KOPT-K1 (cell line): ENCODE measurements around the gene STK32B.
"Not testable (repeated sequence)": the region's sequence is repeated elsewhere in the genome, so short reads cannot be mapped to it uniquely, and the experiment has no call there.

Experiments used
- H3K27ac ChIP-seq: fragments of 200-600 bp; sonication (generic); 2 replicates; pipeline ENCODE4 v1.5.1; 2016; ENCODE audit warnings: antibody characterized with exemption, mild to moderate bottlenecking, low read depth, low read length; ENCODE audit not compliant: poor library complexity, severe bottlenecking
- H3K36me3 ChIP-seq: fragments of 200-600 bp; sonication (generic); 2 replicates; pipeline ENCODE4 v1.5.1; 2017; ENCODE audit warnings: antibody characterized with exemption, mild to moderate bottlenecking, low read length, moderate library complexity; ENCODE audit not compliant: insufficient read depth
- H3K9me3 ChIP-seq: fragments of 200-600 bp; sonication (generic); 2 replicates; pipeline ENCODE4 v1.5.1; 2017; ENCODE audit warnings: antibody characterized with exemption, low read length, mild to moderate bottlenecking; ENCODE audit not compliant: insufficient read depth, poor library complexity, severe bottlenecking

The STK32B gene

GRCh38 chr4:5040856-5041620, 10.2 kb upstream of the STK32B start:
- H3K9me3 ChIP-seq, result no peaks in the 10 kb centered on the region
- H3K27ac ChIP-seq, result no peak overlapping the region
- no peaks in the 10 kb centered on the region for H3K36me3 ChIP-seq

DNA sequence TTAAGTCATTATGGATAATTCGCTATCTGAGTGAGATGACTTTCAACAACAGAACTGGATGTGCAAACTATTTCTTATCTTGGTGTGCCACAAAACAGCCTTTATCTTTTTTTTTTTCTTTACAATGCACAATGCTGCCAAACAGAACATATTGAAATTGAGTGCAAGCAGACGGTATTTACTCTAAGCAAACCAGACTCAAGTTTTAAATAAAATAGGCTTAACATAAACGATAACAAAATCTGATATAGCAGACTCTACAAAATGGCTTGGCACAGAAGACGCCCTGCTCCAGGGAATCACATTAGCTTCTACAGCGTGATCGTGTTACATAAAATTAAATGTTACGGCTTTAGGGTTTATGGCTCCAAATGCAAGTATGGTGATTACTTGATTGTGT, 9.6 kb upstream of the STK32B start:
- Histone ChIP-seq H3K9me3 (no peaks in the 10 kb centered on the region), H3K27ac (no peak overlapping the region), H3K36me3 (no peaks in the 10 kb centered on the region)

DNA sequence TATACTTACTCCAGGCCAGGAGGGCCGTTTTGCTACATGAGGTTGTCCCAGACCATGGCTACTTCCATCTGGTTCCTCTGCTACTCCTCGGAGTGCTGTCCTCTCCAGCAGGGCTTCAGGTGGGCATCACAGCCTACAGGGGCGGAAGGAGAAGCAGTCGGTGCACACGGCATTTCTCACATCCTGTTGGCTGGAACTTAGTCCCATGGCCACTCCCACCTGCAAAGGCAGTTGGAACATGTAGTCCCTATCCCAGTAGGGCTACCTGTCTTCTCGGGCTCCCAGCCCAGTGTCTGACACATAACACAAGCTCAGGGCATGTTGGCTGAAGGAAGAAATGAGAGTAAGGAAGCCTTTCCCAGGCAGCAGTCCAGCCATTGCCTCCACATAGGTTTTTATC, 7.7 kb upstream of the STK32B start:
- H3K27ac ChIP-seq, result no peak overlapping the region
- no peaks in the 10 kb centered on the region for H3K9me3 ChIP-seq
- no peaks in the 10 kb centered on the region for H3K36me3 ChIP-seq

- H3K36me3 ChIP-seq, result no peaks in the 10 kb centered on the region
- H3K27ac ChIP-seq, result no peak overlapping the region
- H3K9me3 ChIP-seq, result no peaks in the 10 kb centered on the region
Observed at GRCh38 chr4:5044341-5044740, 6.9 kb upstream of the STK32B start.

GRCh38 chr4:5045097-5045496, 6.2 kb upstream of the STK32B start:
- no peaks in the 10 kb centered on the region for H3K9me3 ChIP-seq
- H3K27ac ChIP-seq, result no peak overlapping the region
- no peaks in the 10 kb centered on the region for H3K36me3 ChIP-seq

GRCh38 chr4:5048721-5049120, 2.6 kb upstream of the STK32B start:
- Histone ChIP-seq H3K27ac (no peak overlapping the region), H3K36me3 (no peaks in the 10 kb centered on the region), H3K9me3 (no peaks in the 10 kb centered on the region)

DNA sequence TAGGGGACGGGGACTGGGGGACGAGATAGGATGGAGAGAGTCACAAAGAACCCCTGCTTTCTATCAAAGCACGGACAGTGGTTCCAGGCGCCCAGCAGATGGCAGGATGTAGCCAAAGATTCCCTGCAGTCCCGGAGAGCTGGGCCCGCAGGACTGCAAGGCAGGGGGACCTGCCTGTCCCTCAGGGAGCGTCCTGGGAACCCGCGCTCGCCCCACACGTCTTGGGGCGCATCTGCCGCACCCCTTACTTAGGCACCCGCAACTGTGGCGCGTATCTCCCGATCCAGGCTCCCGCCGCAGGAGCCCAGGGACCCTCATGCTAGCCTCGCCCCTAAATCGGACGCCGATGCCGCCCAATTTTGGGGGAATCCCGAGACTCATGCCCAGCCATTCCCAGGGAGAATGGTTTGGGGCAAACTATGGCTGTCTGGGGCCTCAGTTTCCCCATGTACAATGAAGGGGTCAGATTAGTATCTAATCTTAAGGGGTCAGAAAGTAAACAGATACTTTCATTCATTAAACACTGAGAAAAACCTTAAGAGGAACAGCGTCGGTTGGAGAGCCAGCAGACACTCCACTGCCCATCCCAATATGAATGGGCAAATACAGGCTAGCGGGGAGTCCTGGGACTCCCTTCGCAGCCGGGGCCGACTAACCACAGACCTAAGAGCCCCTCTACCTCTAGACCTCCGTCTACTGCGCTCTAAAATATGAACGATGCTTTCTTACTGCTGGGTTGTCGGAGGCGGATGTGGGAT, 581 bp upstream of the STK32B start:
- Histone ChIP-seq H3K9me3 (no peaks in the 10 kb centered on the region), H3K27ac (no peak overlapping the region), H3K36me3 (no peaks in the 10 kb centered on the region)

GRCh38 chr4:5052204-5052702, 973 bp downstream of the STK32B start:
- no peaks in the 10 kb centered on the region for H3K9me3 ChIP-seq
- H3K36me3 ChIP-seq, result no peaks in the 10 kb centered on the region
- no peak overlapping the region for H3K27ac ChIP-seq

DNA sequence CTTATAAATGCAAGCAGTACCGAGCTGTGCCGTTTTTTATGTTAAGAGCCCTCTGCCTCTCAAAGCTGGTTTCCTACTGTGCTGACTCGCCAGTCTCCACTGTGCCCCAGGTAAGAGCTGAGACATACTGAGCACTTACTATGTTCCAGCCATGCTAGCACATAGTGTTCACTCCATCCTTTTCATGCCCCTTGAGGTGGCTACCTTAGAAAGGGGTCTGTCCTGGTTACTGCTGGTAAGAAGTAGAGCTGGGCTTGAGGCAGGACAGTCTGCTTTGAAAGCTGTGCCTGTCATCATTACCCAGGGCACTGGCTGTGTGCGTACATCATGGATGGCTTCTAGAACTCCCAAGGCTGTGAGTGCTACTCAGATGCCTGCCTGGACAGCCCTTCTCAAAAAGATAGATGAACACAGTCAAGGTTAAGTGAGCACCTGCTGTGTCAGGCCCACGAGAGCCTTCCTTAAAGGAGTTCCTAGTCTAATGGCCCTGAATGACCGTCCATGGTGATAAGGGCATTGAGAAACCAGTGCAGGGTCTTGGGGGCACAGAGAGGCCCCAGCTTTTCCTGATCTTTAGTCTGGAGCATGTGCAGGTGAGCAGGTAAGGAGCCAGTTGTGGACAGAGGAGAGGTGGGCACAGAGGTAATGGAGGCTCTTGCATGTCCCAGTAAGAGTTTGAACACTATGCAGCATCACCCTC, 1.6 kb downstream of the STK32B start:
- Histone ChIP-seq H3K27ac (no peak overlapping the region), H3K36me3 (no peaks in the 10 kb centered on the region), H3K9me3 (no peaks in the 10 kb centered on the region)

GRCh38 chr4:5054532-5054931, 3.3 kb downstream of the STK32B start:
- Histone ChIP-seq H3K9me3 (no peaks in the 10 kb centered on the region), H3K36me3 (no peaks in the 10 kb centered on the region), H3K27ac (no peak overlapping the region)

DNA sequence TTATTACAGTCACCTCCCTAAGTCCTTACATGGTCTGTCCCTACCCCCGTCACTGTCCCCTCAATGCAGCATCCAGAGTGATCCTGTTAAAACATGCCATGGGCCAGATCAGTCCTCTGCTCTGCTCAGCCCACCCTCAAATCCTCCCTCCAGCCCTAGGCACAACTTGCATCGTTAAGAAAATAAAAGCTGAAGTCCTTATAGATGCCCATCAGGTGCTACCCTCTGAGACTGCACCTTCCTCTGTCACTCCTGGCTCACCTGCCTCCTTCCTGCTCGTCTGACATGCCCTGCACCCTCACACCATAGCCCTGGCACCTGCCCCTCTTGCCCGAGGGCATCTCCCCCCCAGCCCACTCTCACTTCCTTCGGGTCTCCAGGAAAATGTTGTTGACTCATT, 4.1 kb downstream of the STK32B start:
- Histone ChIP-seq H3K36me3 (no peaks in the 10 kb centered on the region), H3K27ac (no peak overlapping the region), H3K9me3 (peaks cover under 1% of the 10 kb centered on the region)

- peaks cover under 1% of the 10 kb centered on the region for H3K9me3 ChIP-seq
- H3K27ac ChIP-seq, result no peak overlapping the region
- no peaks in the 10 kb centered on the region for H3K36me3 ChIP-seq
Observed at GRCh38 chr4:5066101-5066500, 14.8 kb downstream of the STK32B start.

GRCh38 chr4:5066968-5067367, 15.7 kb downstream of the STK32B start:
- H3K9me3 ChIP-seq, H3K27ac ChIP-seq, H3K36me3 ChIP-seq: not testable (repeated sequence)

DNA sequence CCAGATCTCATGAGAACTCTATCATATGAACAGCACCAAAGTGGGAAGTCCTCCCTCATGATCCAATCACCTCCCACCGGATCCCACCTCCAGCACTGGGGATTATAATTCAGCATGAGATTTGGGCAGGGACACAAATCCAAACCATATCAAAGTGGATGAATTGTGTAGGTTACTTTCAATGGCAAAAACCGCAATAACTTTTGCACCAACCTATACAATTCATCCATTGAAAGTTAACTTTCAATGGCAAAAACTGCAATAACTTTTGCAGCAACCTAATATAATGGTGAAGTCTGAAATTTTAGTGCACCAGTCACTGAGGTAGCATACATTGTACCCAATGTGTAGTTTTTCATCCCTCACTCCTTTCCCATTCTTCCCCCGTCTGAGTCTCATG, 16.6 kb downstream of the STK32B start:
- H3K9me3 ChIP-seq, result no peaks in the 10 kb centered on the region
- no peak overlapping the region for H3K27ac ChIP-seq
- H3K36me3 ChIP-seq, result no peaks in the 10 kb centered on the region

DNA sequence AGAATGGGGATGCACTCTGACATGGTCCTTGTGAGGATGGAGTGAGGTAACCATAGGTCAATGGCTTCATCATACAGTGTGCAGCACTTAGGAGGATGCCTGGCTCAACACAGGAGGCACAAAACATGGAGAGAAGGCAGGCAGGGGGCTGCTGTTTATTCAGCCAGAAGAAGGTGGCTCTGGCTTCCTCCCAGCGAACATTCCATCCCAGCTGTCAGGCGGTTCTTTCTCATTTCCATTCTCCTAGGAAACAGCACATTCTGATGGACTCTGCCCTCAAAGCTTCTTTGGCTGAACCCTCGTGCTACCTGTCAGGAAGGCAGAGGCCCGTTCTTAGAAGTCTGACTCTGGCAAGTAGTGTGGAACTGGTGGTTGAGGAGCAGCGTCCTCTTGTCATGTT, 18.6 kb downstream of the STK32B start:
- Histone ChIP-seq H3K36me3 (no peaks in the 10 kb centered on the region), H3K9me3 (no peaks in the 10 kb centered on the region), H3K27ac (no peak overlapping the region)
